PC-9 (cell line): ENCODE data around the gene LRP11. TPM values are rescaled to one million over a fixed set of nuclear protein-coding genes. Genes with fewer than 3 reads are reported as not detected.

Experiments
- BruUV-seq: library from RNA; stranded (reverse); fragments of 400-500 nt; replicated peaks from 2 replicates; lab custom pipeline; 2021; lab: Mats Ljungman, UMichigan
- CTCF ChIA-PET: fragments of 300-600 bp; sonication (Branson Sonifier 250); formaldehyde crosslinking; loops from one replicate; lab custom pipeline; 2022; ENCODE audit warnings: antibody characterized with exemption; lab: Charles Lee
- POLR2A ChIA-PET: fragments of 300-600 bp; sonication (Branson Sonifier 250); formaldehyde crosslinking; loops from one replicate; lab custom pipeline; 2022; ENCODE audit warnings: antibody characterized with exemption; ENCODE audit not compliant: unreplicated experiment; lab: Charles Lee
- DNase-seq, 2 experiments: peaks; one replicate each; pipeline versions ENCODE4 v3.0.0 to v3.0.0-alpha.2; 2015 to 2022; ENCODE audit warnings: mixed read lengths in 1 of 2
- H2AFZ ChIP-seq: fragments of 200-600 bp; sonication (generic); 2 replicates; pipeline ENCODE4 v1.8.1; 2017; ENCODE audit warnings: antibody characterized with exemption
- H3F3A ChIP-seq: fragments of 200-600 bp; sonication (generic); 2 replicates; pipeline ENCODE4 v1.8.1; 2017; ENCODE audit warnings: antibody characterized with exemption, mild to moderate bottlenecking, low read depth; ENCODE audit not compliant: insufficient read depth
- H3K27ac ChIP-seq: fragments of 200-600 bp; sonication (generic); 2 replicates; pipeline ENCODE4 v1.6.1; 2016; ENCODE audit warnings: mixed run types
- H3K27me3 ChIP-seq: fragments of 200-600 bp; sonication (generic); 2 replicates; pipeline ENCODE4 v1.6.1; 2016; ENCODE audit warnings: low read depth, mixed run types; ENCODE audit not compliant: insufficient read depth
- H3K36me3 ChIP-seq: fragments of 200-600 bp; sonication (generic); 2 replicates; pipeline ENCODE4 v1.6.1; 2016; ENCODE audit warnings: low read depth, mixed run types
- H3K4me1 ChIP-seq: fragments of 200-600 bp; sonication (generic); replicated peaks from 2 replicates; pipeline ENCODE4 v1.6.1; 2016; ENCODE audit warnings: mixed run types; ENCODE audit not compliant: insufficient read depth
- H3K4me2 ChIP-seq: fragments of 200-600 bp; sonication (generic); 2 replicates; pipeline ENCODE4 v1.6.1; 2017; ENCODE audit warnings: mixed run types
- H3K4me3 ChIP-seq: fragments of 200-600 bp; sonication (generic); 2 replicates; pipeline ENCODE4 v1.6.1; 2016; ENCODE audit warnings: mixed run types
- H3K79me2 ChIP-seq: fragments of 200-600 bp; sonication (generic); 2 replicates; pipeline ENCODE4 v1.6.1; 2017; ENCODE audit warnings: low read depth, mixed run types
- H3K9me2 ChIP-seq: fragments of 200-600 bp; sonication (generic); 2 replicates; pipeline ENCODE4 v1.8.1; 2017; ENCODE audit warnings: mild to moderate bottlenecking; ENCODE audit not compliant: insufficient read depth
- H3K9me3 ChIP-seq: fragments of 200-600 bp; sonication (generic); 2 replicates; pipeline ENCODE4 v1.8.1; 2016; ENCODE audit warnings: low read depth; ENCODE audit not compliant: insufficient read depth
- H4K20me1 ChIP-seq: fragments of 200-600 bp; sonication (generic); 2 replicates; pipeline ENCODE4 v1.8.1; 2017; ENCODE audit not compliant: insufficient read depth
- CTCF ChIP-seq: fragments of 200-600 bp; sonication (generic); conservative IDR thresholded peaks from 2 replicates; pipeline ENCODE4 v1.6.1; 2017; ENCODE audit warnings: mixed run types, antibody characterized with exemption, mild to moderate bottlenecking, moderate library complexity
- EZH2 ChIP-seq: fragments of 200-600 bp; sonication (generic); IDR thresholded peaks from 2 replicates; pipeline ENCODE4 v1.8.0; 2017; ENCODE audit warnings: antibody characterized with exemption, low read depth
- intact Hi-C: fragments of 100-400 bp; cut with micrococcal nuclease; formaldehyde crosslinking; loops from one replicate; pipeline ENCODE4 v1.10.0; 2022; ENCODE audit not compliant: unreplicated experiment
- total RNA-seq: library from RNA; stranded (reverse); gene quantifications from 2 replicates; pipeline ENCODE4 v1.2.3, GENCODE V29; 2021

The LRP11 gene
- total RNA-seq, 1 experiment from 2014 or later = 38.6 TPM

GRCh38 chr6:149905371-149905910 is 41.3 kb upstream of the LRP11 start:
- Histone ChIP-seq H3K9me3 (no peaks in the 10 kb centered on the region; the same call in 1 of the 2 replicates), H3K27ac (no peak overlapping the region), H3K4me2 (no peak overlapping the region), H3F3A (no peaks in the 10 kb centered on the region), H3K27me3 (no peaks in the 10 kb centered on the region), H2AFZ (no peak overlapping the region), H3K9me2 (no peaks in the 10 kb centered on the region), H3K36me3 (no peaks in the 10 kb centered on the region), H3K79me2 (no peaks in the 10 kb centered on the region), H4K20me1 (no peaks in the 10 kb centered on the region), H3K4me3 (no peak overlapping the region), H3K4me1 (no peaks in the 10 kb centered on the region)
- TF ChIP-seq CTCF = no peak
- no peak for TF ChIP-seq EZH2
- BruUV-seq = no TSS peak
- intact Hi-C loops = no loop called here
- no peak for DNase-seq
- CTCF ChIA-PET = no interaction called here
- POLR2A ChIA-PET = no interaction called here

GRCh38 chr6:149904661-149905370 is 40.7 kb upstream of the LRP11 start:
- Histone ChIP-seq H3K4me2 (no peak overlapping the region), H2AFZ (no peak overlapping the region), H3K4me3 (no peak overlapping the region), H3K4me1 (no peaks in the 10 kb centered on the region), H3K79me2 (no peaks in the 10 kb centered on the region), H3K27ac (no peak overlapping the region), H4K20me1 (no peaks in the 10 kb centered on the region), H3K27me3 (no peaks in the 10 kb centered on the region), H3K9me3 (no peaks in the 10 kb centered on the region; the same call in 1 of the 2 replicates), H3F3A (no peaks in the 10 kb centered on the region), H3K36me3 (no peaks in the 10 kb centered on the region), H3K9me2 (no peaks in the 10 kb centered on the region)
- ChIA-PET POLR2A (no interaction called here), CTCF (interaction anchor here (0.6 kb wide), 1 partner anchor 10 kb away, joined by 3 read pairs; no protein-coding TSS in a partner anchor)
- DNase-seq = no peak
- no TSS peak for BruUV-seq
- intact Hi-C loops = no loop called here
- no peak for TF ChIP-seq EZH2
- TF ChIP-seq CTCF = no peak

- intact Hi-C loops = no loop called here
- Histone ChIP-seq H3K79me2 (no peaks in the 10 kb centered on the region), H3K27ac (no peak overlapping the region), H2AFZ (no peak overlapping the region), H3K9me2 (no peaks in the 10 kb centered on the region), H3F3A (no peaks in the 10 kb centered on the region), H3K4me2 (no peak overlapping the region), H4K20me1 (no peaks in the 10 kb centered on the region), H3K9me3 (no peaks in the 10 kb centered on the region; the same call in 1 of the 2 replicates), H3K4me3 (no peak overlapping the region), H3K27me3 (no peaks in the 10 kb centered on the region), H3K4me1 (no peaks in the 10 kb centered on the region), H3K36me3 (no peaks in the 10 kb centered on the region)
- TF ChIP-seq EZH2 = no peak
- TF ChIP-seq CTCF = no peak
- DNase-seq = no peak
- POLR2A ChIA-PET = no interaction called here
- CTCF ChIA-PET = interaction anchor here (0.6 kb wide), 1 partner anchor 9 kb away, joined by 3 read pairs; no protein-coding TSS in a partner anchor
- BruUV-seq = no TSS peak
Observed at GRCh38 chr6:149903938-149904611, 39.9 kb upstream of the LRP11 start.
